Measurements from ENCODE around the gene TSC2. TPM values are rescaled to one million over a fixed set of nuclear protein-coding genes. Genes with fewer than 3 reads are reported as not detected.
"Not testable (repeated sequence)": the region's sequence is repeated elsewhere in the genome, so short reads cannot be mapped to it uniquely, and the experiment has no call there.

TSC2 gene
- total RNA-seq, 2 donors from 2014 or later, result 86.3 to 168 TPM

DNA sequence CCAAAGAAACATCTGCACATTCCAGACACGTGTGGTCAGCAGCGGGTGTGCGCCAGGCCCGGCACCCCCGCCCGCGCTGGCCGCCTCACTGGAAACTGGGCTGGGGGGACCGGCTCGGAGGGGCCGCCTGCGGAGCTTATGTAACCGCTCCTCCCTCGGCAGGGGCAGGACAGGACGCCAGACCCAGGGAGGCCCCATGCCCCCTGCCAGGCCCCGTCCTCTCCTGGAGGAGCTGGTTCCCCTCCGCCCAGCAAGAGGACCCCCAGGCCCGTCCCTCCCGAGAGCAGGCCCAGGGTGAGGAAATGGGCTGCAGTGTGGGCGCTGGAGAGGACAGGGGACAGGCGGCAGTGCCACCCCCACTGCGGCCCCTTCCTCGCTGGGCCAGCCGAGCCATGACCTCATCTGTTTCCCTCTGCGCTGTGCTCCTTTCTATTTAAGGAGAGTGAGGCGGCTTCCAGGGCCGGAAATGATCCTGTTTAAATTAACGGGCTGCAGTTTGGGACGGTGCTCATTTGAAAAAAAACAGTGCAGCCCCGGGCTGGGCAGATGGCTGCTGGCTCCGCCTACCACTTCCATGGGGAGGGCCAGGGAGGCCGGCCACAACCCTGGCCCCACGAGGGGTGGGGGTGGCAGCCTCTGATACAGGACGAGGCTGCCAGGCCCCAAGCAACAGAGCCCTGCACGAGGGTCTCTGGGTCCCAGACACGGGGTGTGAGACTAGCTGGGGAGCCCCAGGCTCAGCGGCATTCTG lies 77.1 kb downstream of the TSC2 start:
- 7% methylated on average over 24 of the region's 37 CpGs for WGBS
- intact Hi-C loops (cut with DNase I); H3K9me3 ChIP-seq; H3K4me3 ChIP-seq; H3K27me3 ChIP-seq (replicated peaks; ENCODE audit: insufficient read depth); H3K36me3 ChIP-seq: not testable (repeated sequence)
- H3K27ac ChIP-seq, result peak overlapping the region; percentile 84 to 92
- DNase-seq (ENCODE audit: low spot score), result peak; percentile 42
- H3K4me1 ChIP-seq (replicated peaks), result peaks cover 33% of the 10 kb centered on the region
- TF ChIP-seq POLR2AphosphoS5 (IDR thresholded peaks at IDR 0.05), result peak; percentile 44

- not testable (repeated sequence) for H3K4me3 ChIP-seq
Observed at GRCh38 chr16:2125609-2126008, 77.8 kb downstream of the TSC2 start.

DNA sequence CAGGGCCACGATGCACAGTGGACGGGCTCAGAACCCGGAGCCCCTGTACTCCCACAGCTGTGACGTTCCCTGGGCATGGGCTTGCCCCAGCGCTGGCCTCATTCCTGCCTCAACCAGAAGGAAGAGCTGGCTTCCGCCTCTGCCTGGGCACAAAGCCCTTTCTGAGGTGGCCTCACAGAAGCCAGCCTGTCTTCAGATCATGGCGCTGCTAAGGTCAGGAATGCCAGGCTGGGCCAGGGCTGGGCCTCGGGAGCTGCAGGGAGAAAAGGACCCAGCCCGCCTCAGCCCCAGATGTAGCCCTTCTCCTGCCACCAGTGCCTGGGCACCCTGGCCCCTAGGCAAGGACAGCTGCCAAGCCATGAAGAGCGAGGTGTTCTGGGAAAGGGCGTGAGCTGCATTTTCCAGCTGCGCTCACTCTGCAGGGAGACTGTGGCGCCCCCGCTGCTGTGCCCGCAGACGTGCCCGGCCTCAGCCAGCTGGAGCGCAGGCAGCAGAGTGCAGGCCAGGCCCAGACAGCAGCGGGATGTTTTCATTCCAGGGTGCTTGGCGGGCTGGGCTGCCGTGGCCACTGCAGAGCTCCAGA lies 78.5 kb downstream of the TSC2 start:
- 12% methylated on average over 20 of the region's 21 CpGs for WGBS
- H3K9me3 ChIP-seq; H3K36me3 ChIP-seq; H3K27me3 ChIP-seq (replicated peaks; ENCODE audit: insufficient read depth); H3K4me3 ChIP-seq; DNase-seq (ENCODE audit: low spot score); intact Hi-C loops (cut with DNase I): not testable (repeated sequence)
- peaks cover 40% of the 10 kb centered on the region for H3K4me1 ChIP-seq (replicated peaks)
- peak overlapping the region; percentile 84 to 92 for H3K27ac ChIP-seq
- TF ChIP-seq POLR2AphosphoS5 (IDR thresholded peaks at IDR 0.05), result peak; percentile 17

More at GRCh38 chr16:2125609-2126008, 77.8 kb downstream of the TSC2 start:
- intact Hi-C loops (cut with DNase I); DNase-seq (ENCODE audit: low spot score); H3K36me3 ChIP-seq; H3K27me3 ChIP-seq (replicated peaks; ENCODE audit: insufficient read depth); H3K9me3 ChIP-seq: not testable (repeated sequence)
- Histone ChIP-seq H3K27ac (peak overlapping the region; percentile 84 to 92), H3K4me1 (replicated peaks) (peaks cover 40% of the 10 kb centered on the region)
- WGBS, result 48% methylated on average over 6 of the region's 11 CpGs

GRCh38 chr16:2126928-2127556 lies 79.3 kb downstream of the TSC2 start:
- WGBS, result 50% methylated on average over 27 of the region's 31 CpGs
- peak overlapping the region; percentile 84 to 92 for H3K27ac ChIP-seq
- intact Hi-C loops (cut with DNase I), result not testable (repeated sequence)

DNA sequence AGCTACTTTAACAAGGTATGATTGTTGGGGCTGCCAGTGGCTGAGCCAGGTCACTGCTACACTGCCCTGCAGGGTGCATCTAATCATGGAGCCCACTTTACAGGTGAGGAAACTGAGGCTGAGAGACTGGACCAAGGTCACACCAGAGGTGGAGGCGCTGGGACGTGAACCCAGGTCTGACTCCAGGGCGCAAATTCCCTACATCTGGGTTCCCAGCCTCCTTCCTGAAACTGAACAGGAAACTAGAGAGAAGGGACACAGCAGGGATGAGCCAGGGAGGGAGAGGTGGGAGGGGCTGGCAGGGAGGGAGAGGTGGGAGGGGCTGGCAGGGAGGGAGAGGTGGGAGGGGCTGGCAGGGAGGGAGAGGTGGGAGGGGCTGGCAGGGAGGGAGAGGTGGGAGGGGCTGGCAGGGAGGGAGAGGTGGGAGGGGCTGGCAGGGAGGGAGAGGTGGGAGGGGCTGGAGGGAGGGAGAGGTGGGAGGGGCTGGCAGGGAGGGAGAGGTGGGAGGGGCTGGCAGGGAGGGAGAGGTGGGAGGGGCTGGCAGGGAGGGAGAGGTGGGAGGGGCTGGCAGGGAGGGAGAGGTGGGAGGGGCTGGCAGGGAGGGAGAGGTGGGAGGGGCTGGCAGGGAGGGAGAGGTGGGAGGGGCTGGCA lies 80.0 kb downstream of the TSC2 start:
- H3K4me3 ChIP-seq; H3K27me3 ChIP-seq (replicated peaks; ENCODE audit: insufficient read depth); H3K36me3 ChIP-seq; H3K9me3 ChIP-seq; intact Hi-C loops (cut with DNase I); DNase-seq (ENCODE audit: low spot score): not testable (repeated sequence)
- Histone ChIP-seq H3K4me1 (replicated peaks) (peaks cover 36% of the 10 kb centered on the region), H3K27ac (peak overlapping the region; percentile 84 to 92)
- WGBS, result 0% methylated on average over 3 of the region's 3 CpGs
- TF ChIP-seq POLR2AphosphoS5 (IDR thresholded peaks at IDR 0.05) (peak; percentile 27), POLR2A (IDR thresholded peaks at IDR 0.05) (peak; percentile 33)

More at GRCh38 chr16:2126928-2127556, 79.3 kb downstream of the TSC2 start:
- peaks cover 40% of the 10 kb centered on the region for H3K4me1 ChIP-seq (replicated peaks)
- not testable (repeated sequence) for H3K9me3 ChIP-seq; DNase-seq (ENCODE audit: low spot score); H3K27me3 ChIP-seq (replicated peaks; ENCODE audit: insufficient read depth); H3K4me3 ChIP-seq; H3K36me3 ChIP-seq

- H3K27me3 ChIP-seq (replicated peaks; ENCODE audit: insufficient read depth); H3K4me3 ChIP-seq; H3K9me3 ChIP-seq; DNase-seq (ENCODE audit: low spot score); H3K36me3 ChIP-seq; intact Hi-C loops (cut with DNase I): not testable (repeated sequence)
- peak overlapping the region in 1 of 2 donors; percentile 73 for H3K27ac ChIP-seq
- H3K4me1 ChIP-seq (replicated peaks), result peaks cover 30% of the 10 kb centered on the region
- 35% methylated on average over 10 of the region's 11 CpGs for WGBS
Observed at GRCh38 chr16:2129251-2129650, 81.5 kb downstream of the TSC2 start.

- peaks cover 26% of the 10 kb centered on the region for H3K4me1 ChIP-seq (replicated peaks)
- intact Hi-C loops (cut with DNase I); H3K27me3 ChIP-seq (replicated peaks; ENCODE audit: insufficient read depth): not testable (repeated sequence)
Observed at GRCh38 chr16:2129890-2130447, 82.2 kb downstream of the TSC2 start.

GRCh38 chr16:2133797-2134196 lies 86.0 kb downstream of the TSC2 start:
- H3K27ac ChIP-seq, result peak overlapping the region in 1 of 2 donors; percentile 42
- H3K4me1 ChIP-seq (replicated peaks); H3K4me3 ChIP-seq; H3K27me3 ChIP-seq (replicated peaks; ENCODE audit: insufficient read depth); DNase-seq (ENCODE audit: low spot score); intact Hi-C loops (cut with DNase I); H3K36me3 ChIP-seq; H3K9me3 ChIP-seq: not testable (repeated sequence)
- WGBS, result no CpG with 5 or more reads among the region's 12 CpGs

More at GRCh38 chr16:2129890-2130447, 82.2 kb downstream of the TSC2 start:
- not testable (repeated sequence) for H3K4me3 ChIP-seq; H3K36me3 ChIP-seq; DNase-seq (ENCODE audit: low spot score); H3K9me3 ChIP-seq
- WGBS, result 10% methylated on average over 22 of the region's 22 CpGs
- H3K27ac ChIP-seq, result peak overlapping the region; percentile 38 to 50

GRCh38 chr16:2135071-2135470 lies 87.3 kb downstream of the TSC2 start:
- WGBS, result 0% methylated on average over 16 of the region's 42 CpGs
- Histone ChIP-seq H3K27ac (peak overlapping the region; percentile 77 to 82), H3K4me3 (peak overlapping the region; percentile 41 to 50)
- H3K27me3 ChIP-seq (replicated peaks; ENCODE audit: insufficient read depth); H3K9me3 ChIP-seq; H3K36me3 ChIP-seq; DNase-seq (ENCODE audit: low spot score); H3K4me1 ChIP-seq (replicated peaks); intact Hi-C loops (cut with DNase I): not testable (repeated sequence)
